GM12872 (cell line): ENCODE results near the gene TMEM132A.

Source experiments
- TF ChIP-seq, protein P1 (sequence below): IDR thresholded peaks from 3 replicates; pipeline ENCODE4 v1.5.1; 2011; ENCODE audit warnings: low read depth, mild to moderate bottlenecking, low read length, moderate library complexity; ENCODE audit not compliant: insufficient read depth

Gene TMEM132A

DNA sequence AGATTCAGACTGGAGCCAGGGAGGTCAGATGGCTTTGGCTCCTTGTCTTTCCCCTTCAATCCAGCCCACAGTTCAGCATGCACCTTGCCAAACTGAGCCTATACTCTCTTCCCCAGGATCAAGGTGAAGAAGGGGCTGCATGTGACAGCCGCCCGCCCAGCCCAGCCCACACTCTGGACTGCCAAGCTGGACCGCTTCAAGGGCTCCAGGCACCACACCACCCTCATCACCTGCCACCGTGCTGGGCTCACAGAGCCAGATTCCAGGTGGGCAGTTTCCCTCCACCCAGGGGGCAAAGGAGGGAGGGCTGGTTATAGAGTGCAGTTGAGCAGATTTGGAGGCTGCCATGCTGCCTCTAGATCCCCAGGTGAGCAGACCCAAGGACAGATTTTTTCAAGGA, 6.1 kb downstream of the TMEM132A start:
- TF ChIP-seq, protein P1, sequence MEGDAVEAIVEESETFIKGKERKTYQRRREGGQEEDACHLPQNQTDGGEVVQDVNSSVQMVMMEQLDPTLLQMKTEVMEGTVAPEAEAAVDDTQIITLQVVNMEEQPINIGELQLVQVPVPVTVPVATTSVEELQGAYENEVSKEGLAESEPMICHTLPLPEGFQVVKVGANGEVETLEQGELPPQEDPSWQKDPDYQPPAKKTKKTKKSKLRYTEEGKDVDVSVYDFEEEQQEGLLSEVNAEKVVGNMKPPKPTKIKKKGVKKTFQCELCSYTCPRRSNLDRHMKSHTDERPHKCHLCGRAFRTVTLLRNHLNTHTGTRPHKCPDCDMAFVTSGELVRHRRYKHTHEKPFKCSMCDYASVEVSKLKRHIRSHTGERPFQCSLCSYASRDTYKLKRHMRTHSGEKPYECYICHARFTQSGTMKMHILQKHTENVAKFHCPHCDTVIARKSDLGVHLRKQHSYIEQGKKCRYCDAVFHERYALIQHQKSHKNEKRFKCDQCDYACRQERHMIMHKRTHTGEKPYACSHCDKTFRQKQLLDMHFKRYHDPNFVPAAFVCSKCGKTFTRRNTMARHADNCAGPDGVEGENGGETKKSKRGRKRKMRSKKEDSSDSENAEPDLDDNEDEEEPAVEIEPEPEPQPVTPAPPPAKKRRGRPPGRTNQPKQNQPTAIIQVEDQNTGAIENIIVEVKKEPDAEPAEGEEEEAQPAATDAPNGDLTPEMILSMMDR = no peak

GRCh38 chr11:60931917-60932316, 7.7 kb downstream of the TMEM132A start:
- TF ChIP-seq, protein P1 = no peak

DNA sequence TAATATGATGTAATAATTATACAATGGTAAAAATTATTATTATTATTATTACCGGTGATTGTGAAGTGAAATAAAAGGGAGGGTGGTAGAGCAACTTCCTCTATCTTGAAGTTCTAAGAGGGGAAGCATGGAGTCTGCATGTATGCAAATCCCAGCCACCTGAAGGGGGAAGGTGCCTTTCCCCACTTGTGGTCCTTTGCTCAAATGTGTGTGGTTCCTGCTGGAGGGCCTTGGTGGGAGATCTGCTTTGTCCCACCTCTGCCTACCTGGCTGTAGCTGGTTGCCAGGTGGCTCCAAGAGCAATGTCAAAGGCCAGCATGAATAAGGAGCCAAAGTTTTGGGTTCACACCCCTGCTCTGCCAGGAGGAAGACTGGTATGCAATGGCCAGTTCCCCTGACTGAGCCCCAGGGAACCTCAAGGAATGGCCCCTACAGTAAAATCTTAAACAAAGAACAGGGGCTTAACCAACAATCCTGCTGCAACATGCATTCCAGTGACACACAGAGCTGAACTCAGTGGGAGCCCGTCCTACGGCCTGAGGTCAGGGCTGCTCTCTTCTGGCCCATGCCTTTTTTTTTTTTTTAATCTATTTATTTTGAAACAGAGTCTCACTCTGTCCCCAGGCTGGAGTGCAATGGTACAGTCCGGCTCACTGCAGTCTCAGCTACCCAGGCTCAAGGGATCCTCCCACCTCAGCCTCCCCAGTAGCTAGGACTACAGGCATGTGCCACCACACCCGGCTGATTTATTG, 8.5 kb downstream of the TMEM132A start:
- TF ChIP-seq, protein P1 = no peak

GRCh38 chr11:60933416-60934123, 9.3 kb downstream of the TMEM132A start:
- TF ChIP-seq, protein P1 = no peak

DNA sequence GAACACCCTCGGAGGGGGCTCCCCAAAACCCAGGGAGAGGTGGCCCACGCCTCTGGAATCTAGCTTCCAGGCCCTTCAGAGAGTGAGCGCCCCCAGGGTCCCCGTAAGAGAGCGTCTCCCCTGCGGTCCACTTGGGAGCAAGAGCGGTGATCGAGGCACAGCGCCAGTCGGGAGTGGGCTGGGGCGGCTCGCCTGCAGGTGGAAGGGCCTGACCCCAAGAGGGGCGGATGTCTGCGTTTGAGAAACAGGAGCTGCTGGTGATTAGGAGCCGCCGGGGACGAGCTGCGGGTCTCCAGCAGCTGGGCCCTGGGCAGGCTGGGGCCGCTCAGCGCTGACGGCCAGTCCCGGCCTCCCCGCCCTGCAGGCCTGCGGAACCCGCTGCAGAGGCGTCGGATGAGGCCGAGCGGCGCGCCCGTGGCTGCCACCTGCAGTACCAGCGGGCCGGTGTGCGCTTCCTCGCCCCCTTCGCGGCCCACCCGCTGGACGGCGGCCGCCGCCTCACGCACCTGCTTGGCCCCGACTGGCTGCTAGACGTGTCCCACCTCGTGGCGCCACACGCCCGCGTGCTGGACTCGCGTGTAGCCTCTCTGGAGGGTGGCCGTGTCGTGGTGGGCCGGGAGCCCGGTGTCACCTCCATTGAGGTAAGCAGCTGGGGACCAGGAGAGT, 10.0 kb downstream of the TMEM132A start:
- TF ChIP-seq, protein P1 = no peak

- TF ChIP-seq, protein P1 = no peak
Measured at GRCh38 chr11:60934790-60935605, 10.7 kb downstream of the TMEM132A start.
